ENCODE measurements around the gene THSD4. TPM values are rescaled to one million over a fixed set of nuclear protein-coding genes. Genes with fewer than 3 reads are reported as not detected.

The THSD4 gene
- total RNA-seq, 1 donor from 2014 or later, result 2.5 TPM

DNA sequence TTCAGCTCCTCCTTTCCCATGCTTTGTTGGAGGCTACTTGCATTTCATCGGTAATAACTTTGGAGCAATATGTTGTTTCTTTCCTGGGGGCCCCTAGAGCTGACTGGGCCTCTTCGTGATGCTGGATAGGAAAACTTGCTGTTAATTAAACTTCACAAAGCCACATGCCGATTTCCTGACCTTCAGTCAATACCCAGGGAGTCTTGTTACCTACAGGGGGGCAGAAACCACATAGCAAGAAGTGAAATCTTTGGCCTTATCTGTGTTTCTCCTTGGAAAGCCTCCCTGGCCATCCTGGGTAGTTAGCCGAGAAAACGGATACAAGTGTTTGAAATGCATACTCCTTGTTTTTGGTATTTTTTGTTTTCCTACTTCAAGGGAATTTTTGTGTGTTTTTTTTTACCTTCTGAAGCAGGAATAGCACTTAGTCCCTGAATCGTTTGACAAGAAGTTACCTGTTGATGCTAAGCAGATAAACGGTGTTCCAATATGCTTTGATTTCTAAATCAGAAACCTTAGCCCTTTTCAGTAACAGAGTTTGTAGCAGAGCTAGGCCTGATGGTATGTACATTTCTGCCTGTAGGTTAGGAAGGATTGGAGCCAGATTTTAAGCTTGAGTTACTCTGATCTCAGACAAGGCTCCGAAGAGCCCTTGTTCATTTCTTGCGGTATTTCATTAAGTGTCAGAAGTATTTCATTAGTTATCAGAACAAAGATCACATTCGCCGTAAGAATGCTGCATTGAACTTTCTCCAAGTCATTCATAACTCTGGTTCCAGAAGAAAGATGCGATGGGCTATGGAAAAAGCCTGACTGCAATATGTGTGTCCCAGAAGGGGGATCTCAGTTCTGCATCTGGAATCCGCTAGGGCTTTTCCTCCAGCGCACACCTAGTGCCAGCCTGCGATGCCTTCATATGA lies 111.5 kb downstream of the THSD4 start:
- Histone ChIP-seq H4K20me1 (ENCODE audit: insufficient read depth, low read length) (no peaks in the 10 kb centered on the region), H3K27me3 (ENCODE audit: insufficient read depth, low read length) (no peaks in the 10 kb centered on the region), H3K27ac (ENCODE audit: low read depth, low read length) (no peak overlapping the region), H3K79me2 (ENCODE audit: insufficient read depth, low read length) (no peaks in the 10 kb centered on the region), H3K9me3 (ENCODE audit: insufficient read depth, low read depth, low read length) (no peaks in the 10 kb centered on the region), H3K4me2 (ENCODE audit: low read length) (no peak overlapping the region), H3K9ac (ENCODE audit: low read length) (no peak overlapping the region), H3K4me3 (ENCODE audit: insufficient read depth, low read depth, low read length) (no peak overlapping the region), H3K36me3 (ENCODE audit: insufficient read depth, low read length) (no peaks in the 10 kb centered on the region), H3K4me1 (ENCODE audit: insufficient read depth, low read length) (no peaks in the 10 kb centered on the region), H2AFZ (ENCODE audit: low read depth, low read length) (no peak overlapping the region)
- peaks cover 1% of the 10 kb centered on the region for H3K9me3 Mint-ChIP-seq (ENCODE audit: unreplicated experiment)
- TF ChIP-seq EZH2 (IDR thresholded peaks at IDR 0.05; ENCODE audit: insufficient read depth, low read length), result no peak
- TF ChIP-seq, protein P1, sequence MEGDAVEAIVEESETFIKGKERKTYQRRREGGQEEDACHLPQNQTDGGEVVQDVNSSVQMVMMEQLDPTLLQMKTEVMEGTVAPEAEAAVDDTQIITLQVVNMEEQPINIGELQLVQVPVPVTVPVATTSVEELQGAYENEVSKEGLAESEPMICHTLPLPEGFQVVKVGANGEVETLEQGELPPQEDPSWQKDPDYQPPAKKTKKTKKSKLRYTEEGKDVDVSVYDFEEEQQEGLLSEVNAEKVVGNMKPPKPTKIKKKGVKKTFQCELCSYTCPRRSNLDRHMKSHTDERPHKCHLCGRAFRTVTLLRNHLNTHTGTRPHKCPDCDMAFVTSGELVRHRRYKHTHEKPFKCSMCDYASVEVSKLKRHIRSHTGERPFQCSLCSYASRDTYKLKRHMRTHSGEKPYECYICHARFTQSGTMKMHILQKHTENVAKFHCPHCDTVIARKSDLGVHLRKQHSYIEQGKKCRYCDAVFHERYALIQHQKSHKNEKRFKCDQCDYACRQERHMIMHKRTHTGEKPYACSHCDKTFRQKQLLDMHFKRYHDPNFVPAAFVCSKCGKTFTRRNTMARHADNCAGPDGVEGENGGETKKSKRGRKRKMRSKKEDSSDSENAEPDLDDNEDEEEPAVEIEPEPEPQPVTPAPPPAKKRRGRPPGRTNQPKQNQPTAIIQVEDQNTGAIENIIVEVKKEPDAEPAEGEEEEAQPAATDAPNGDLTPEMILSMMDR (IDR thresholded peaks at IDR 0.05; ENCODE audit: insufficient read depth, low read depth, low read length), result no peak
- peaks cover 2% of the 10 kb centered on the region for H3K27me3 Mint-ChIP-seq (ENCODE audit: low read depth, unreplicated experiment)
- FAIRE-seq (no peak), DNase-seq (ENCODE audit: low read depth) (peak; percentile 18)
- H3K4me3 Mint-ChIP-seq (ENCODE audit: unreplicated experiment), result no peak overlapping the region
- no peak overlapping the region for H3K27ac Mint-ChIP-seq (ENCODE audit: unreplicated experiment)
- H3K36me3 Mint-ChIP-seq (ENCODE audit: low read depth, unreplicated experiment), result no peaks in the 10 kb centered on the region
- H3K4me1 Mint-ChIP-seq (ENCODE audit: low read depth, unreplicated experiment), result no peaks in the 10 kb centered on the region

DNA sequence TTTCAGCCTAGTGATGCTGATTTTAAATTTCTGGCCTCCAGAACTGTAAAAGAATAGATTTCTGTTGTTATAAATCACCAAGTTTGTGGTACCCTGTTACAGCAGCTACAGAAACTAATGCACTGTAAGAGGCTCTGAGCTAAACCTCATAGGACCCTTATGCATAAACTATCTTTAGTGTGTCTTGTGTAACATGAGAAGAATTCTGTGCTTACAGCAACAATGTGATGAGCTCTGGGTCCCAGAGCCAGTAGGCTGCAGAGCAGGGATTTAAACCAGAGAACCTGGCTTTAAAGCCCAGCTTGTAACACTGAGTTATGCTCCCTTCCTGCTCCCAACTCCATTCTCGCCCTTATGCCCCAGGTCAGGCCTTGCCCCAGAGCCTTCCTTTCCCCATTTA lies 113.1 kb downstream of the THSD4 start:
- H3K4me2 ChIP-seq (ENCODE audit: low read length), result no peak overlapping the region

More for the DNA sequence above, 113.1 kb downstream of the THSD4 start:
- no peaks in the 10 kb centered on the region for H4K20me1 ChIP-seq (ENCODE audit: insufficient read depth, low read length)
- H3K27ac ChIP-seq (ENCODE audit: low read depth, low read length), result no peak overlapping the region
- Mint-ChIP-seq H3K4me3 (ENCODE audit: unreplicated experiment) (no peak overlapping the region), H3K9me3 (ENCODE audit: unreplicated experiment) (peaks cover 1% of the 10 kb centered on the region), H3K4me1 (ENCODE audit: low read depth, unreplicated experiment) (no peaks in the 10 kb centered on the region), H3K36me3 (ENCODE audit: low read depth, unreplicated experiment) (no peaks in the 10 kb centered on the region), H3K27ac (ENCODE audit: unreplicated experiment) (no peak overlapping the region), H3K27me3 (ENCODE audit: low read depth, unreplicated experiment) (peaks cover 2% of the 10 kb centered on the region)
- H3K9ac ChIP-seq (ENCODE audit: low read length), result no peak overlapping the region
- H3K79me2 ChIP-seq (ENCODE audit: insufficient read depth, low read length), result no peaks in the 10 kb centered on the region
- no peaks in the 10 kb centered on the region for H3K36me3 ChIP-seq (ENCODE audit: insufficient read depth, low read length)
- DNase-seq (ENCODE audit: low read depth) (no peak), FAIRE-seq (no peak)
- H3K4me3 ChIP-seq (ENCODE audit: insufficient read depth, low read depth, low read length), result no peak overlapping the region
- no peaks in the 10 kb centered on the region for H3K9me3 ChIP-seq (ENCODE audit: insufficient read depth, low read depth, low read length)
- no peaks in the 10 kb centered on the region for H3K4me1 ChIP-seq (ENCODE audit: insufficient read depth, low read length)
- no peaks in the 10 kb centered on the region for H3K27me3 ChIP-seq (ENCODE audit: insufficient read depth, low read length)
- no peak overlapping the region for H2AFZ ChIP-seq (ENCODE audit: low read depth, low read length)
- TF ChIP-seq EZH2 (IDR thresholded peaks at IDR 0.05; ENCODE audit: insufficient read depth, low read length), result no peak
- TF ChIP-seq, protein P1 (IDR thresholded peaks at IDR 0.05; ENCODE audit: insufficient read depth, low read depth, low read length), result no peak
